Measurements from ENCODE around the gene DNAH10.

Gene DNAH10

GRCh38 chr12:123933214-123933613, 171.1 kb downstream of the DNAH10 start:
- DNase-seq = no peak

GRCh38 chr12:123934016-123934620, 172.0 kb downstream of the DNAH10 start:
- no peak for DNase-seq

- no peak for DNase-seq
Observed at GRCh38 chr12:123934829-123935228, 172.7 kb downstream of the DNAH10 start.

GRCh38 chr12:123935956-123936355, 173.9 kb downstream of the DNAH10 start:
- DNase-seq = no peak

- no peak for DNase-seq
Observed at GRCh38 chr12:123936471-123936870, 174.4 kb downstream of the DNAH10 start.

GRCh38 chr12:123936956-123937706, 175.0 kb downstream of the DNAH10 start:
- no peak for DNase-seq

- no peak for DNase-seq
Observed at GRCh38 chr12:123937707-123938591, 175.8 kb downstream of the DNAH10 start.

- peak in 1 of 51 donors; percentile 32 for DNase-seq
Observed at GRCh38 chr12:123938679-123939480, 176.8 kb downstream of the DNAH10 start.

- DNase-seq = peak in 1 of 51 donors; percentile 29
Observed at GRCh38 chr12:123939716-123940626, 177.9 kb downstream of the DNAH10 start.

GRCh38 chr12:123940627-123940966, 178.5 kb downstream of the DNAH10 start:
- DNase-seq = no peak

- DNase-seq = no peak
Observed at GRCh38 chr12:123941000-123941399, 178.9 kb downstream of the DNAH10 start.

- no peak for DNase-seq
Observed at GRCh38 chr12:123941624-123942237, 179.6 kb downstream of the DNAH10 start.

- DNase-seq = peak in 2 of 51 donors; percentile 13 to 73
Observed at GRCh38 chr12:123942238-123942653, 180.1 kb downstream of the DNAH10 start.

- DNase-seq = peak in 1 of 51 donors; percentile 13
Observed at GRCh38 chr12:123942911-123943648, 181.0 kb downstream of the DNAH10 start.

- no peak for DNase-seq
Observed at GRCh38 chr12:123943816-123944215, 181.7 kb downstream of the DNAH10 start.

- DNase-seq = no peak
Observed at GRCh38 chr12:123944696-123945095, 182.6 kb downstream of the DNAH10 start.

- DNase-seq = no peak
Observed at GRCh38 chr12:123945287-123946151, 183.4 kb downstream of the DNAH10 start.

- no peak for DNase-seq
Observed at GRCh38 chr12:123946152-123946515, 184.0 kb downstream of the DNAH10 start.

Data from hypothalamus (tissue), 51 donors.